Mucosa of gallbladder (tissue), 1 donor: ENCODE data around the gene SCN1A. TPM values are rescaled to one million over a fixed set of nuclear protein-coding genes. Genes with fewer than 3 reads are reported as not detected.
"Not testable (repeated sequence)": the region's sequence is repeated elsewhere in the genome, so short reads cannot be mapped to it uniquely, and the experiment has no call there.

Source experiments
- DNase-seq: peaks from one replicate; pipeline ENCODE4 v3.0.0-alpha.2; 2020; ENCODE audit warnings: low spot score
- total RNA-seq: library from RNA; stranded (reverse); gene quantifications from one replicate; pipeline ENCODE4 v1.2.1, GENCODE V29; 2021
- donor health status: DM: no; HTN: no; CAD: no.

Gene SCN1A
- total RNA-seq, 1 donor from 2014 or later = not detected

GRCh38 chr2:166135152-166135848, 7.5 kb upstream of the SCN1A start:
- no peak for DNase-seq

GRCh38 chr2:166134252-166135151, 6.7 kb upstream of the SCN1A start:
- no peak for DNase-seq

DNA sequence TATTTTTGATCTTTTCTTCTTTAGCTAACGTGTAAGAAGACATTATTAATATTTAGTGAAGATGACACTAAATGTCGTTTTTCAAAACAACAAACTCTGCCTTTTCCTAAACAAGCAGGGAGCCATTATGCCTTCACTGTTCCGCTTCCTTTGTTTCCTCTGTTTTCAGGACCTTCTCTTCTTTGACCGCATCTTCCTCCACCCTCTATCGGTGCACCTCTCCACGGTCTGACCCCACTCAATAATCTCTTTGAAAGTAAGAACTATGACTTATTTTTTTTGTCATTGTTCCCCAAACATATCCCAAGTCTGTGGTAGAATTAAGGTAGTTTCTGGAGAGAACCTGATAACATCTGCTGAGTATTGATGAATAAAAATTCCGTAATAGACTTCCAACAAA, 5.8 kb upstream of the SCN1A start:
- DNase-seq = no peak

DNA sequence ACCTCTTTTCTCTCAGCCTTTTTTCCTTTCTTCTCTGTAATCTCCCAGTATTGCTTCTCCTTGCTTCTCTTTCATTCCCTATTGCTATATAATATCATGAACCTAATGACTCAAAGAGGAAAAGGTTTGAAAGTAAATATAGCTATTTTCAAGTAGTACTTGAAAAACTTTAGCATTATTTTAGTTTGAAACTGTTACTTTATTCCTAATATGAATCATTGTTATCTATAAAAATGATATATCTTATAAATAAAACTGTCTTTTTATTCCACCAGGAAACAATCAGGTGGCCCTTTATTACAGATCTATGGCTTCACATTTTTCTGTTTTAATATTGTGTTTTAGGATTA, 311 bp upstream of the SCN1A start:
- DNase-seq = no peak

DNA sequence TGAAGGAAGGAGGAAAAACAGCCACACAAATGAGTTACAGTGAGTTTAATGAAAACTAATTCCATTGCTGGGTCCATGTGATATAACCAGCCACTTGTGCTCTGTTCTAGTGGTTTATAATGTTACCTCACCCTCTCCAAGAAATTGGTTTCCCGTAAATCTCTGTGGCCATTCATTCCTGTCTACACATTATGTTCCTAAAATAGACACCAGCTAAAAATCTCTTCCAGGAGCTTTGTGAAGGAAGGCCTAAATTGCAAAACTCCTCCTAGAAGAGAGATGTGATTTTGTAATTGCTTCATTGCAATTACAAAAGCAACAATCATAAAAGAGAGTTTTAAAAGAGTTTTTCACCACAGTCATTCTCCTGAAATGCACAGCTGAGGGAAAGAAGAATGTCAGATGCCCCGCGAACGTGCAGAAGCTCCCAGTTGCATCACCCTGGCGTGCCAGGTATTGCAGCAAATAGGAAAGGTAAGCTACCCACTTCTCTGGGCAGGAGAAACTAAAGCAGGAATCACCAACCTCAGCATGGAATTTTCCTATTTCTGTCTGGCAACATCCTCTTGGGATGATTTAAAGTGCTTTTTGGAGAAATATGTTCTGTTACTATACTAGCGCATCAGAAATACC, 1.7 kb downstream of the SCN1A start:
- DNase-seq = no peak

DNA sequence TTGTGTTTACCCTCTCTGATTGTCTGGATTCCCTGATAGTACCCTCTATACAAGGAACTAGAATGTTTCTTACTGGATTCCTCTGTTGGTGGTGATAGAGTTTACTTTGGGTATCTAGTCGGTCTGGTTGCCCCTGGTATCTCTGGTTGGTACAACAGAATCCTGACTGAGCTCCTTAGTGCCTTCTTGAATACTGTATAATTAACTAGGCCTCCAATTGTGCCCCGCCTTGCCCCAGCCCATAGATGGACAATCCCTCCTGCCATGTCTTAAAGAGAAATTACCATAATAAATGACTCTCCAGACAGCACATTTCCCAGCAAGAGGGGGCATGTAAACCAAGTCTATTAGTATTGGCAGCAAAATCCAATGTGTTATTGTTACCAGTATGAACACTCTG, 2.3 kb downstream of the SCN1A start:
- DNase-seq = no peak

GRCh38 chr2:166118180-166118579, 9.6 kb downstream of the SCN1A start:
- DNase-seq = no peak

GRCh38 chr2:166117491-166117890, 10.3 kb downstream of the SCN1A start:
- DNase-seq = no peak

DNA sequence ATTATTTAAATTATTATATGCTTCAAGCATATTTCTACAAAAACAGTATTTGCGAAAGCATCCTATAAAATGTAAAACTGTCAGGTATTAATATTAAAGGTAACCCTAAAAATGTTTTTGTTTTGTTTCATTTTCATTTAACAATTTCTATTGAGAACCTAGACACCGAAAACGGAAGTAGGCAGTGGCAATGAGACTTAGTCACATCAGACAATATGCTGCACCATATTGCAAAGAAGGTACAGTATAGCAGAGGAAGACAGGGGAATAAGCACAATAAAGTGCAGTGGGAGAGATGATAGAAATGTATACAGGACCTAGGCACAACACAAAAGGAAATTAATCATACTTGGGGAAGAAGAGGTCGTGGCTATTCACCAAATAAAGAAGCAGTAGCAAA, 12.2 kb downstream of the SCN1A start:
- no peak for DNase-seq

- no peak for DNase-seq
Observed at GRCh38 chr2:166112193-166112605, 15.6 kb downstream of the SCN1A start.

GRCh38 chr2:166106431-166107015, 21.3 kb downstream of the SCN1A start:
- no peak for DNase-seq

DNA sequence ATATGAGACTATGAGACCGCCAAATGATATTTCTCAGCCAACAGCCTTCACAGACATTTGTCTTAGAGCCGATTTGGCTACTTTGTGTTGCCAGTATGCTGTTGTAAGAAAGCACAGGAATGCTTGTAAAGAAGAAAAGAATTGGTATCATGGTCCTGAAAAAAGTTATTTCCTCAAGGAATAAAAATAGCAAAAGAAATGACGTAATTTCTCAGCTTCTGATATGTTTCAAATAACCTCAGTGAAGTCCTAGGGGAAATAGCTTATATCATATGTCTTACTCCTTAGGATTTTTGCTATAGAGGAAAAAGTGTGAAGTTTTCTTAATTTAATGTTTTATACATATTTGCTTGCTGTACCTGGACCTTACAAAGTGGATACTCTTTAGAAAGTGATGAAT, 23.0 kb downstream of the SCN1A start:
- DNase-seq = no peak

GRCh38 chr2:166104084-166104483, 23.7 kb downstream of the SCN1A start:
- DNase-seq = no peak

- not testable (repeated sequence) for DNase-seq
Observed at GRCh38 chr2:166103277-166103676, 24.5 kb downstream of the SCN1A start.

GRCh38 chr2:166094325-166094724, 33.5 kb downstream of the SCN1A start:
- DNase-seq = no peak

DNA sequence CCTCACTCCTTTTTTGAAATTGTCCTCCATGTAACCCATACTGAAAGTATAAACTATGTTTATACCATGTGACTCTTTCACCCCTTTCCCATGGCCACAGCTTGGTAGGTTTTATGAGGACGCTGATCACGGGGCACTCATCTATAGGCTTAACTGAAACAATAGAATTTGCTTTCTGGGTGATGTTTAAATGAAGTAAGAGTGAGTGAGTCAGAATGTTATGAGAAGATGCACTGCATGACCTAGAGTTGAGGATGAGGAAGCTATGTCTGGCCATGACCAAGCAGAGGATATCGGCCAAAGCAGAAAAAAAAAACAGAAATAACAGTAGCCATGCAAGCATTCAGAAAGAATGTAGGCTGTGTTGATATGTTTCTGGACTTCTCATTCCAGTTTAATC, 34.9 kb downstream of the SCN1A start:
- no peak for DNase-seq

DNA sequence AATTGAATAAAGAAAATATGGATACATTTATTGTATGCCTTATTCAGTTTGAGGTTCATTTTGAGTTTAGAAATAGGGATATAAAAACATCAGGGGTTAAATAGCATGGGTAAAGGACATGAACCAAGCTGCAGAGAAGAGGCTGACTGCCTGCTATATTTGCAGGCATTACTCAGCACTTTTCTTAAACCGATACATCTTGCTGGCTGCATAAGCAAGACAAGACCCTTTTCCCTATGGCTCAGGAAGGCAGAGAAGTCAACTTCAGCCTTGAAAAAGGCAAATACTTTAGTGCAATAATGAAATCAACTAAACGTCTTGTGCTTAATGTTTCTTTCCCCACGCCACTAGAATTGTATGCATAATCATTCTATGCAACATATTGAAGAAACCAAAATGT, 36.4 kb downstream of the SCN1A start:
- DNase-seq = no peak

- DNase-seq = no peak
Observed at GRCh38 chr2:166090908-166091307, 36.9 kb downstream of the SCN1A start.

DNA sequence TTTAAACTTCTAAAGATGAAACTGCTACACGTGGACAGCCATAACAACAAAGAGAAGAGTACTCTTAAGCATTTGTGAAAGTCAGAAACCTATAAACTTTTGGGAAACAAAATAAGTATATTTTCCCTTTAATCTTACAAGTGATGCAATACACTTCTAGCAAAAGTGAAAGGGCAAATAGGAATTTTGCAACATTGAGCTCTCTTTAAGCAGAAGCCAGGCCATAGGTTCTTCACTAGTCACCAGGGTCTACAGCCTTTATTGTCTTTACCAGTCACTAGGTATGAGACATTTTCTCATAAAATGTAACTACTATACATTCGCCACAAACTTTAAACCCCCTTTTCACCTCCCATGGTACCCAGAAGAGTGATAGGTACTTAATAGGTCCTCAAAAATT, 37.5 kb downstream of the SCN1A start:
- no peak for DNase-seq

DNA sequence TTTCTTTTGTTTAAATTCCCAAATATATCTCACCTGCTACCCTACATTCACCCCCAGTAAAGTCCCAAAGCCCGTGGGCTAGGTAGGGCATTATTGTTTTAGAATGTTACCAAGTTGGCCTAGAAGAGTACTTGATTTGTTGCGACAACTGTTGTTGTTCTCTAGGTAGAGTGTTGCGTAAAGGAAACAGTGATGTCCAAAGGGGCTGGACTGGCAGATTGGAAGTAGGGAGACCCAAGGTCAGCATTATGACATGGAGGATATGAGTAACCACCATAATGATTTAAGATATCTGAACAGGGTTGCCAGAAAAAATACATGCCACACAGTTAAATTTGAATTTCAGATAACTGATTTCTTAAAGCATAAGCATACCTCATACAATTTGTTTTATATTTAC, 39.2 kb downstream of the SCN1A start:
- DNase-seq = no peak

DNA sequence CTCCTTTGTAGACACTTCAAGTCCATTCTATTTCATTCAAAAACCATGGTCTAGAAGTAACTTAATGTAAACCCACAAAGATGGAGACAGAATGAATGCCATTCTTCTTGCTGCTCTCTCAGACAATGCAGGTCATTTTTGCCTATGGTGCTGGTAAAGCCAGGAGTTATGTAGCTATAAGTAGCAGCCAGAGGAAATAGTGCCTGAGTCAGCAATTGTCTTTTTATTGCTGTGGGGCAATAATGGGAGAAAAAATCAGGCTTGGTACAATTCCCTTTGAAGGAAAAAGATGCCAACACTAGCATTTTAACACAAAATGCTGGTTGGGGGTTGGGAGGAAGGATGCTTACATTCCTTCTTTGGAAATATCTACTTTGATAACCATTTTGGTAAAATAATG, 43.5 kb downstream of the SCN1A start:
- DNase-seq = no peak

GRCh38 chr2:166082736-166083135, 45.1 kb downstream of the SCN1A start:
- no peak for DNase-seq
